Endothelial cell (in vitro differentiated cells): ENCODE measurements around the gene FBXO42. TPM values are rescaled to one million over a fixed set of nuclear protein-coding genes. Genes with fewer than 3 reads are reported as not detected.

Experiments
- DNase-seq: peaks from one replicate; pipeline ENCODE4 v3.0.0; 2021; ENCODE audit warnings: low spot score
- H3K27ac Mint-ChIP-seq: one replicate; pipeline ENCODE4 v1.8.0; 2021; ENCODE audit warnings: mixed read lengths, inconsistent platforms; ENCODE audit not compliant: unreplicated experiment
- H3K27me3 Mint-ChIP-seq: one replicate; pipeline ENCODE4 v1.8.0; 2021; ENCODE audit warnings: mild to moderate bottlenecking, moderate library complexity, mixed read lengths, inconsistent platforms; ENCODE audit not compliant: unreplicated experiment
- H3K36me3 Mint-ChIP-seq: one replicate; pipeline ENCODE4 v1.8.0; 2021; ENCODE audit warnings: mild to moderate bottlenecking, low read depth, mixed read lengths, inconsistent platforms; ENCODE audit not compliant: unreplicated experiment
- H3K4me1 Mint-ChIP-seq: one replicate; pipeline ENCODE4 v1.8.0; 2021; ENCODE audit warnings: mild to moderate bottlenecking, mixed read lengths, inconsistent platforms; ENCODE audit not compliant: unreplicated experiment
- H3K4me3 Mint-ChIP-seq: one replicate; pipeline ENCODE4 v1.8.0; 2021; ENCODE audit warnings: mild to moderate bottlenecking, mixed read lengths, inconsistent platforms; ENCODE audit not compliant: unreplicated experiment
- H3K9me3 Mint-ChIP-seq: one replicate; pipeline ENCODE4 v1.8.0; 2021; ENCODE audit warnings: mixed read lengths, inconsistent platforms; ENCODE audit not compliant: unreplicated experiment
- total RNA-seq: library from RNA; stranded (reverse); fragmentation: NEBNext Ultra II Directional; extraction: Animal tissue kit (Norgen Biotek cat#: 25700); gene quantifications from one replicate; pipeline ENCODE4 v1.2.1, GENCODE V29; 2021; ENCODE audit not compliant: unreplicated experiment
- TF ChIP-seq, protein P1 (sequence below): fragments of 200-600 bp; sonication (generic); IDR thresholded peaks from one replicate; pipeline ENCODE4 v1.5.0; 2021; ENCODE audit warnings: antibody characterized with exemption; ENCODE audit not compliant: unreplicated experiment

The FBXO42 gene
- total RNA-seq, 1 donor from 2014 or later = 17.2 TPM

DNA sequence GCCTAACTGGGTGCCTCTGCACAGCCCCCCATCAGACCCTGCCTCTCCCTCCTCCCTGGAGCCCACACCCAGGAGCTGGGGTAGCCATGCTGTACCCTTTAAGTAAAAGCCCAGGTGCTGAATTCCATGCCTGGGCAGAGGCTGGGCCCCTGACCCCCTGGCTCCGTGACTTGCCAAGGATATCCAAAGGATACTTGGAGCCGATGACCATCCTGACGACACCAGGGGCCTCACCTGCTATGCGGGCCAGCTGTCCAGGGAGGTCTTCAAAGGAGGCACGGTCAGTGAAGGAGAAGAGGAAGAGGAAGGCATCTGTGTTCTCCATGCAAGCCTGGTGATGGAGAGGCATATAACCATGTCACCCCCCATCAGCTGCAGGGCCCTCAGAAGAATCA, 120.0 kb downstream of the FBXO42 start:
- no peak overlapping the region for H3K27ac Mint-ChIP-seq
- H3K27me3 Mint-ChIP-seq = peaks cover 17% of the 10 kb centered on the region
- no peaks in the 10 kb centered on the region for H3K9me3 Mint-ChIP-seq
- peaks cover 10% of the 10 kb centered on the region for H3K4me1 Mint-ChIP-seq
- no peak for DNase-seq
- no peak overlapping the region for H3K4me3 Mint-ChIP-seq
- TF ChIP-seq, protein P1, sequence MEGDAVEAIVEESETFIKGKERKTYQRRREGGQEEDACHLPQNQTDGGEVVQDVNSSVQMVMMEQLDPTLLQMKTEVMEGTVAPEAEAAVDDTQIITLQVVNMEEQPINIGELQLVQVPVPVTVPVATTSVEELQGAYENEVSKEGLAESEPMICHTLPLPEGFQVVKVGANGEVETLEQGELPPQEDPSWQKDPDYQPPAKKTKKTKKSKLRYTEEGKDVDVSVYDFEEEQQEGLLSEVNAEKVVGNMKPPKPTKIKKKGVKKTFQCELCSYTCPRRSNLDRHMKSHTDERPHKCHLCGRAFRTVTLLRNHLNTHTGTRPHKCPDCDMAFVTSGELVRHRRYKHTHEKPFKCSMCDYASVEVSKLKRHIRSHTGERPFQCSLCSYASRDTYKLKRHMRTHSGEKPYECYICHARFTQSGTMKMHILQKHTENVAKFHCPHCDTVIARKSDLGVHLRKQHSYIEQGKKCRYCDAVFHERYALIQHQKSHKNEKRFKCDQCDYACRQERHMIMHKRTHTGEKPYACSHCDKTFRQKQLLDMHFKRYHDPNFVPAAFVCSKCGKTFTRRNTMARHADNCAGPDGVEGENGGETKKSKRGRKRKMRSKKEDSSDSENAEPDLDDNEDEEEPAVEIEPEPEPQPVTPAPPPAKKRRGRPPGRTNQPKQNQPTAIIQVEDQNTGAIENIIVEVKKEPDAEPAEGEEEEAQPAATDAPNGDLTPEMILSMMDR = no peak
- no peaks in the 10 kb centered on the region for H3K36me3 Mint-ChIP-seq

DNA sequence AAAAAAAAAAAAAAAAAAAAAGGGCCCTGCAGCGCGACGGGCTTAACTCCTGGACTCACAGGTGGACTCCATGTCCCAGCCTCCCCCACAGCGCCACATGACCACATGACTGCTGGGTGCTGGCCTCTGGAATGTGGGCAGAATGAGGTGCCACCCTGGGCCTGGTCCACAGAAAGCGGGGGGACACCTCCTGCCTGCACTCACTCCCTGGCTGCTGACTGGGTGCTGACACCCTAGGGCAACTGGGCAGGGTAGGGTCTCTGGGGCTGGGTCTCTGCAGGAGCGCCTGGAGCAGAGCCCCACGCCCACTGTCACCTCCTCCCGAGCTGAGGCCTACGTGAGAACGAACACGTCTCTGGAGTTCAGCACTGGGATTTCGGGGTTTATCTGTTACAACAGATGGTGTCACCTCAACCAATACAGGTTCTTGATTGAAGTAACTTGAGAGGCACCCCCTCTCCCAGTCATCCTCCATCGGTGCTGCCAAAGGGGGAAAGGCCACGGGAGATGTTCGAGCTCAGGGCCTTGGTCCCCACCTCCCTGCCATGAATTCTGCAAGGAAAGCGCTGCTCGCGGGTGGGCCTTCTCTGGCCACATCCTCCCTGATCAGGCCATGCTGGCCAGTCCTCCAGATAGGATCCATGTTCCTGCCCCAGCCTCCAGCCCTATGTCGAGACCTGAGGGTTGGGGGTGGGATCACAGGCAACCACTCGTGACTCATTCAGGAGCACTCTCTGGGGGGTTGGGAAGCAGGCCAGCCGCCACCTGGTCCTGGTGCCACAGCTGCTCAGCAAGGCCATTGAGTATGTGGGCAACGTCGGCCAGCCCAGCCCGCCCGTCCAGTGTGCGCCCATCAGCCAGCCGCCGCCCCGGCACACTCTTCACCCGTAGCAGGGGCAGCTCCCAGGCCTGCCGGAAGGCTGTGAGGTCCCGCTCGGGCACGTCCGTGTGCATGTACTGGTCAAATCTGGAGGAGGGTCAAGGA, 120.7 kb downstream of the FBXO42 start:
- peaks cover 8% of the 10 kb centered on the region for H3K4me1 Mint-ChIP-seq
- no peak overlapping the region for H3K4me3 Mint-ChIP-seq
- H3K36me3 Mint-ChIP-seq = no peaks in the 10 kb centered on the region
- no peaks in the 10 kb centered on the region for H3K9me3 Mint-ChIP-seq
- no peak overlapping the region for H3K27ac Mint-ChIP-seq
- H3K27me3 Mint-ChIP-seq = peaks cover 20% of the 10 kb centered on the region
- TF ChIP-seq, protein P1 = no peak
- DNase-seq = no peak

DNA sequence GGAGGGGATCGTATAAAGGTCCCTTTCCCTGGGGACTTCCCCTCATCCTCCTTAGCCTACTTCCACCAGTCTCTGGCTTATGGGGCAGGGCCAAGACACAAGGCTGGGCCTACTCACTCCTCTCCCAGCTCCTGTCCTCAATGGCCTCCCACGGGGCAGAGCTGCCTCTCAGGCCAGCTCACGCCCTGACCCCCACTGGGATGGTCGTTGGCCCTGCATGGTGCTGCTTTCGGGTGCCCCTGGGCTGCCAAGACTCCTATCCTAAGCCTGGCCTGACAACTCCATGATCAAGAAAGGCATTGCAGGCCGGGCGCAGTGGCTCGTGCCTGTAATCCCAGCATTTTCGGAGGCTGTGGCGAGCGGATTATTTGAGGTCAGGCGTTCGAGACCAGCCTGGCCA, 121.5 kb downstream of the FBXO42 start:
- Mint-ChIP-seq H3K4me3 (no peak overlapping the region), H3K36me3 (no peaks in the 10 kb centered on the region), H3K4me1 (peaks cover 4% of the 10 kb centered on the region), H3K27me3 (peaks cover 28% of the 10 kb centered on the region), H3K9me3 (no peaks in the 10 kb centered on the region), H3K27ac (no peak overlapping the region)
- DNase-seq = no peak
- TF ChIP-seq, protein P1 = no peak

DNA sequence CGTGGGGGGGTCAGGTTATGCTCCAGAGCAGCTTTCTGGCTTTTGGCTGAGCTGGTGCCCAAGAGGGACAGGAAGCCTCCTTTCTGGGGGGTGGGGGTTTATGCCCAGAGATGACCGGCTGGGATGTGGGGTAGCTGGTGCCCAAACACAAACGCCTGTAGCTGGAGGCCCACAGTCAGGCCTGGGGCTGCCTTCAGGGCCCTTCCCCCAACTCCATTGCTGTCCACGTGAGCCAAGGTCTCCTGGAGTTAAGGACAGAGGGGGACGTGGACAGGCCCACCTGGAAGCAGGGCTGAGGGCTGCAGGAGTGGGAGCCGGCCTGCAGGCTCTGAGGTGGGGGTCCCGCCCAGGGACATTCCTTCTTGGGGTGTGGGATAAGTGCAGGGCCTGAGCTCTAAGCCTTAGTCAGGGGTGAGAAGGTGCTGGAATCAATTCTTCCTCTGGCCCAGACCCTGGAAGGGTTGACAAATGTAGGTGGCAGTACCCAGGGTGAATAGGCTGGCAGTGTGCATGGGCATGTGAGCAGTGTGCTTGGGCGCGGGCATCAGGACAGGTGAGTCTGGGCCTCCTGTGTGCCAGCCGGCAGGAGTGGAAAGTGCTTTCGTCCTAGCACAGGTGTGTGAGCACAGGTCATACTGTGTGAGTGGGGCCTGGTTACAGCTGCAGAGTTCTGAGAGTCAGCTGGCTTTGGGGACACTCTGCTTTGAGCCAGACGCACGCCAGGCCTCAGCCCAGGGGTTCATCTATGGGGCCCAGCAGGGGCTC, 122.1 kb downstream of the FBXO42 start:
- no peaks in the 10 kb centered on the region for H3K9me3 Mint-ChIP-seq
- no peaks in the 10 kb centered on the region for H3K36me3 Mint-ChIP-seq
- H3K4me1 Mint-ChIP-seq = peaks cover 4% of the 10 kb centered on the region
- TF ChIP-seq, protein P1 = no peak
- peaks cover 28% of the 10 kb centered on the region for H3K27me3 Mint-ChIP-seq
- no peak overlapping the region for H3K4me3 Mint-ChIP-seq
- no peak for DNase-seq
- H3K27ac Mint-ChIP-seq = no peak overlapping the region
